Posterior vena cava (tissue), 2 donors: ENCODE measurements around the gene STX3. TPM values are rescaled to one million over a fixed set of nuclear protein-coding genes. Genes with fewer than 3 reads are reported as not detected.
"Not testable (repeated sequence)": the region's sequence is repeated elsewhere in the genome, so short reads cannot be mapped to it uniquely, and the experiment has no call there.

ENCODE experiments used
- DNase-seq: peaks from one replicate; pipeline ENCODE4 v3.0.0-alpha.2; 2020; ENCODE audit warnings: low spot score
- intact Hi-C, 2 donors: fragments of 100-400 bp; cut with DNase I; formaldehyde crosslinking; loops; one replicate each; pipeline versions ENCODE4 v1.14.1 to v1.14.2; 2022 to 2023
- total RNA-seq, 2 donors: library from RNA; stranded (reverse); fragmentation: NEBNext Ultra II Directional; extraction: Animal tissue kit (Norgen Biotek cat#: 25700); gene quantifications; one replicate each; pipeline ENCODE4 v1.2.1, GENCODE V29; 2021
- donor health status: DM: yes; HTN: yes; CAD: no.
- donor health status: DM: yes; HTN: yes; CAD: no.

Gene STX3
- total RNA-seq, 2 donors from 2014 or later = 13.5 to 19.6 TPM

DNA sequence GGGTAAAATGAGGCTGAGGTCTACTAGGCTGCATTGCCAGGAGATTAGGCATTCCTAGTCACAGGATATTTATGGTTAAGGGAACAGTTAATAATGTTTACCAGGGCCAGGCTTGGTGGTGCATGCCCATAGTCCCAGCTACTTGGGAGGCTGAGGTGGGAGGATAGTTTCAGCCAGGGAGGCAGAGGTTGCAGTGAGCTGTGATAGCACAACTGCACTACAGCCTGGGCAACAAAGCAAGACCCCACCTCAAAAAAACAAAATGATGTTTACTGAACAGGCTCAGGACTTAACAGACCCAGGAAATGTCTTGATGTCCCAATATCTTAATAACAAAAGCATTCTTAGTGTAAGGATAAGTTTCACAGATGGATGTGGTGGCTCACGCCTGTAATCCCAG is 58.2 kb downstream of the STX3 start:
- no peak for DNase-seq
- intact Hi-C loops = no loop called here

DNA sequence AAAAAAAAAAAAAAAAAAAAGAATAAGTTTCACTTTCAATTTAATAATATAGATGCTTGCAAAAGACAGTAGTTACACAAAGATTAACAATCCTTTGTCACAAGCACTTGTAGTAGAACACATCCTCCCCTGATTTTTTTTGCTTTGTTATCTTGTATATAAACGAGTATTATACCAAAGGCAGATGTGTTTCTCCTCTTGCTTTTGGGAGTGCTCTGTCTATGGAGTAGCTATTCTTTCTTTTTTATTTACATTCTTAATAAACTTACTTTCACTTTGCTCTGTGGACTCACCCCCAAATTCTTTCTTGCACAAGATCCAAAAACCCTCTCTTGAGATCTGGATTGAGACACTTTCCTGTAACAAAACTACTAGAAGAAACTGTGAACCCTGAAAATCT is 58.8 kb downstream of the STX3 start:
- intact Hi-C loops = no loop called here
- DNase-seq = no peak

GRCh38 chr11:59815754-59816153 is 60.6 kb downstream of the STX3 start:
- intact Hi-C loops = no loop called here
- no peak for DNase-seq

DNA sequence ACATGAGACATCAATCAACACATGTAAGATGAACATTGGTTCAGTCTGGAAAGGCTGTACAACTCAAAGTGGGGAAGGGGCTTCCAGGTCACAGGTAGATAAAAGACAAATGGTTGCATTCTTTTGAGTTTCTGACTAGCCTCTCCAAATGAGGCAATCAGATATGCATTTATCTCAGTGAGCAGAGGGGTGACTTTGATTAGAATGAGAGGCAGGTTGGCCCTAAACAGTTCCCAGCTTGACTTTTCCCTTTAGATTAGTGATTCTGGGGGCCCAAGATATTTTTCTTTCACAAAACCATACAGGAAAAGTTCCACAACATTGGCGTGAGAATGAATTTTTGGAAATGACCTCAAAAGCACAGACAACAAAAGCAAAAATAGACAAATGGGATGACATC is 61.3 kb downstream of the STX3 start:
- DNase-seq, intact Hi-C loops: not testable (repeated sequence)

GRCh38 chr11:59818572-59818971 is 63.4 kb downstream of the STX3 start:
- no peak for DNase-seq
- intact Hi-C loops = no loop called here

DNA sequence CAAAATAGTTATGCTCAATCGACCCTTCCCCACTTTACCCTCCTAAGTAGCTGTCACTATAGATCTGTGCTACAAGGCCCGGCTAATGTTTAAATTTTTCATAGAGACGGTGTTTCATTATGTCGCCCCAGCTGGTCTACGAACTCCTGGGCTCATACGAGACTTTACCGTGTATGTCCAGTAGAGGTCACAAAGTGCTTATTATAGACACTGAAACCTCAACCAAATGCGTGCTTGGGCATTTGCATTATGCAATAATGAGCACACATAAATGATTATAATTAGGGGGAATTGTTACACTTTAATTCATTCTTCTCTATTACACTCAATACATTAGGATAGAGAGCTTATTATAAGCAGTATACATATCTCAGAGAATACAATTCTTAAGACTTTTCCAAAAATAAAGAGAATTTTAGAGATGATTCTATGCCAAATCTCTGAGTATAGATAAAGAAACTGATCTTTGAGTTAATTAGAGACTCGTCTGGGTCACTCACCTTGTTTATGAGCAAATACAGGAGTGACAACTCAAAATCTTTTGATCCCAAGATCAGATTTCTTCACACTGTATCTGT is 67.9 kb downstream of the STX3 start:
- intact Hi-C loops = no loop called here
- no peak for DNase-seq

- intact Hi-C loops = no loop called here
- no peak for DNase-seq
Observed at GRCh38 chr11:59829358-59829757, 74.2 kb downstream of the STX3 start.

DNA sequence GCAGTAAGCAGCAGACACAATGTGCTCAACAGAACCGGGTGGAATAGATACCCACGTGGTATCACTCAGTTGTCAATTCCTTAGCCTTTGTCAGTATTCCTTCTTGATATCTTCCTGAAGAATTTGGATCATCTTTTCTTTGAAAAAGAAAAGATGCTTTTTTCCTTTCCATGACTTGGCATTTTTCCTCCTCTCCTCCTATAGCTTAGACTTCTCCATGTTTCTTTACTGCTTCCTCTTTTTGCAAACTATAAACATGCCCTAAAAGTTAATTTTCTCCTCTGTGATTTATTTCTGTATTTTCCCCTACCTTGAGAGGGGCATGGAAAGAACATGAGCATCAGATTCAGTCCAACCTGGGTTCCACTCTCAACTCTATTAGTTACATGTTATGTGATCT is 78.4 kb downstream of the STX3 start:
- DNase-seq = no peak
- intact Hi-C loops = no loop called here

DNA sequence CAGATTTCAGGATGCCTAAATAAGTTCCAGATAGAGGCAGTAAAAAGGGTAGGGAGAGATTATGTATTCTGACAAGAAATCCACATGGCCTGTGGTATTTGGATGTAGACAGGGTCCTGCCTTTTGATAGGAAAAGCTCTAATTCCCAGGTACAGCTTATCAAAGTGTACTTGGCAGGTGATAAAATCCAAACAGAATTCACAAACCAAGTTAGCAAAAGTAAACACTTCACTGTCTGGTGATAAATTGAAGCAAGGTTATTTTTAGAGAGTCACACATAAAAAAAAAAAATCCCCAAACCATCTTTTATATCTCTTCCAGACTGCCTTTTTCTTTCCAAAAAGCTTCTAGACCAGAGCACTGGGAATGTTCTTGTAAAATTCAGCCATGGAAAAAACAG is 84.4 kb downstream of the STX3 start:
- no peak for DNase-seq
- intact Hi-C loops = no loop called here

DNA sequence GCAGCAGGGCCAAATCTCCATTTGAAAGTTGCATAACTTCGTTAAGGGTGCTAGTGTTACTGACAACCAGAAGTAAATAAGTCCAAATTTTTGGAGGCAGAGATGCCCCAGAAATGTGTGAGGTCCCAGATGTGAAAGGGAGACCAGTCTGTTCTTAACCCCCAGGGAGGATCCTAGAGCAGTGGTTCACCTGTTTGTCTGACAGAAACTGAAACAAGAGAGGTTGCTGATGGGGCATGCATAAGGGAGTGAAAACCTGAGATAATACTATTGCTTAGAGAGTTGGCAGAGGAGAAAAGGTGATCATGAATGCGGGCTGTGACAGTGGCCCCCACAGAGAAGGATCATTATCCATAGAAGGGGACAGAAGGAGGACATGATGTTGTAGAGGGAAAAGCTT is 86.3 kb downstream of the STX3 start:
- intact Hi-C loops = no loop called here
- DNase-seq = no peak

GRCh38 chr11:59842316-59842715 is 87.1 kb downstream of the STX3 start:
- intact Hi-C loops = no loop called here
- no peak for DNase-seq

DNA sequence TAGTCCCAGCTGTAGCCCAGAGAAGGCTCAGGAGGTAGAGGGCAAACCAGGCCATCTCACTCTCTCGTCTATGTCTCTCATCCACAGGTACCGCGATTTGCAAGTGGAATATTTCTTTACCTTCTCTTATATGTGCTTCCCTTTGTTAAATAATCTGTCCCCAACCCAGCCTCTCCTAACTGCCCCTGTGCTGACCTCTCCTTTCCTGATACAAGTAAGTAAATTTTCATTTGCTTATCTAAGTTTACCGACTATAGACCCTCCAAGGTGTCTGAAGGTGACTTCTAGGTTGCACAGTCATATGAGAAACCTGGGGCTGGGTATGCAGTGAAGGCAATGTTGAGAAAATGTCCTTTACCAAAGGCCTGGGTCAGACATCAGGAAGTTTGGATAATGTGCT is 90.2 kb downstream of the STX3 start, which contains the start of gene CBLIF:
CBLIF (minus strand) TSS at position 101 of the 400 bp plus-strand sequence; CDS start at position 55, 46 bp downstream.
- DNase-seq = no peak
- intact Hi-C loops = no loop called here

- no peak for DNase-seq
- intact Hi-C loops = no loop called here
Observed at GRCh38 chr11:59846556-59846955, 91.4 kb downstream of the STX3 start.

GRCh38 chr11:59847626-59848025 is 92.5 kb downstream of the STX3 start:
- intact Hi-C loops = no loop called here
- no peak for DNase-seq

GRCh38 chr11:59848439-59848838 is 93.3 kb downstream of the STX3 start:
- DNase-seq, intact Hi-C loops: not testable (repeated sequence)

GRCh38 chr11:59849129-59849528 is 94.0 kb downstream of the STX3 start:
- no peak for DNase-seq
- intact Hi-C loops = no loop called here

DNA sequence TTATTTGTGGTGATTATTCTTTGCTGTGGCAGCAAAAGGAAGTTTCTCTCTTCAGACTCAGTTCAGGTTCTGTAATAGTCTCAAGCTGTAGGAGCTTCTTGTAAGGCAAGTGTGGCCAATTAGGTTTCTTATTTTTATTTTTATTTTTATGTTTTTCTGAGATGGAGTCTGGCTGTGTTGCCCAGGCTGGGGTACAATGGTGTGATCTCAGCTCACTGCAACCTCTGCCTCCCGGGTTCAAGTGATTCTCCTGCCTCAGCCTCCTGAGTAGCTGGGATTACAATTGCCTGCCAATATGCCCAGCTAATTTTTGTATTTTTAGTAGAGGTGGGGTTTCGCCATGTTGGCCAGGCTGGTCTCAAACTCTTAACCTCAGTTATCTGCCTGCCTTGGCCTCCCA is 94.4 kb downstream of the STX3 start:
- intact Hi-C loops, DNase-seq: not testable (repeated sequence)

DNA sequence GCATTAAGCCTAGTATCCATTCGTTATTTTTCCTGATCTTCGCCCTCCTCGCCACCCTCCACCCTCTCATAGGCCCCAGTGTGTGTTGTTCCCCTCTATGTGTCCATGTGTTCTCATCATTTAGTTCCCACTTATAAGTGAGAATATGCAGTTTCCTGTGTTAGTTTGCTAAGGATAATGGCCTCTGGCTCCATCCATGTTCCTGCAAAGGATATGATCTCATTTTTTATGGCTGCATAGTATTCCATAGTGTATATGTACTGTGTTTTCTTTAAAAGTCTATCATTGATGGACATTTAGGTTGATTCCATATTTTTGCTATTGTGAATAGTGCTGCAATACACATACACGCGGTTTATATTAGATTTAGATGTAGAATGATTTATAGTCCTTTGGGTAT is 96.2 kb downstream of the STX3 start:
- DNase-seq, intact Hi-C loops: not testable (repeated sequence)

GRCh38 chr11:59854871-59855270 is 99.7 kb downstream of the STX3 start:
- intact Hi-C loops = no loop called here
- DNase-seq = no peak
